Measurements from ENCODE around the gene SPRED3.
A peak's percentile ranks its signal among the peaks of the same experiment; 100 is the strongest.
"Not testable (repeated sequence)": the region's sequence is repeated elsewhere in the genome, so short reads cannot be mapped to it uniquely, and the experiment has no call there.

The SPRED3 gene

DNA sequence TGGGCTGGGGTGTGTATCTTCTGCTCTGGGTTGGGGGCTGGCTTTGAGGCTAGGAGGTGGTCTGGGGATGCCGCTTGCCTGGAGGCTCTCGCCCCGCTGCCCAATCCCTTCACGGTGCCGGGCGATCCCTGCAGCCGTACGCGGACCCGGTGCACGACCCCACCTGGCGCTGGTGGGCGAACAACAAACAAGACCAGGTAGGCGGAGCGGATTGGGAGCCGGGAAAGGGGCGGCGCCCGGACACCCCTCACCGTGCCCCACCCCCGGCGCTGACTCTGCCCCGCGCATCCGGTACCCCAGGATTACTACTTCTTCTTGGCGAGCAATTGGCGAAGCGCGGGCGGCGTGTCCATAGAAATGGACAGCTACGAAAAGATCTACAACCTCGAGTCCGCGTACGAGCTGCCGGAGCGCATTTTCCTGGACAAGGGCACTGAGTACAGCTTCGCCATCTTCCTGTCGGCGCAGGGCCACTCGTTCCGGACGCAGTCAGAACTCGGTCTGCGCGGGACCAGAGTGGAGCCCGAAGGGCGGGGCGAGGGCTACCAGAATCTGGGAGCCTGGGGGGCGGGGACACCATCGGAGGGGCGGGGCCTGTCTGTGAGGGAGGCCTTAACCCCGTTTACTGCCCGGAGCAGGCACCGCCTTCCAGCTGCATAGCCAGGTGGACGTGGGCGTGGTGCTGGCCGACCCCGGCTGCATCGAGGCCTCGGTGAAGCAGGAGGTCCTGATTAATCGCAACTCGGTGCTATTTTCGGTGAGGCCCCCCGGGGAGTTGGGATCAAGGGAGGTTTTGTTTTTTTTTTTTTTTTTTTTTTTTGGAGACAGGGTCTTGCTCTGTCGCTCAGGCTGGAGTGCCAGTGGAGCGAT lies 26.2 kb upstream of the SPRED3 start:
- TF ChIP-seq, protein P1, sequence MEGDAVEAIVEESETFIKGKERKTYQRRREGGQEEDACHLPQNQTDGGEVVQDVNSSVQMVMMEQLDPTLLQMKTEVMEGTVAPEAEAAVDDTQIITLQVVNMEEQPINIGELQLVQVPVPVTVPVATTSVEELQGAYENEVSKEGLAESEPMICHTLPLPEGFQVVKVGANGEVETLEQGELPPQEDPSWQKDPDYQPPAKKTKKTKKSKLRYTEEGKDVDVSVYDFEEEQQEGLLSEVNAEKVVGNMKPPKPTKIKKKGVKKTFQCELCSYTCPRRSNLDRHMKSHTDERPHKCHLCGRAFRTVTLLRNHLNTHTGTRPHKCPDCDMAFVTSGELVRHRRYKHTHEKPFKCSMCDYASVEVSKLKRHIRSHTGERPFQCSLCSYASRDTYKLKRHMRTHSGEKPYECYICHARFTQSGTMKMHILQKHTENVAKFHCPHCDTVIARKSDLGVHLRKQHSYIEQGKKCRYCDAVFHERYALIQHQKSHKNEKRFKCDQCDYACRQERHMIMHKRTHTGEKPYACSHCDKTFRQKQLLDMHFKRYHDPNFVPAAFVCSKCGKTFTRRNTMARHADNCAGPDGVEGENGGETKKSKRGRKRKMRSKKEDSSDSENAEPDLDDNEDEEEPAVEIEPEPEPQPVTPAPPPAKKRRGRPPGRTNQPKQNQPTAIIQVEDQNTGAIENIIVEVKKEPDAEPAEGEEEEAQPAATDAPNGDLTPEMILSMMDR (IDR thresholded peaks at IDR 0.05): no peak
- peak overlapping the region; percentile 54 for H3K27ac ChIP-seq

DNA sequence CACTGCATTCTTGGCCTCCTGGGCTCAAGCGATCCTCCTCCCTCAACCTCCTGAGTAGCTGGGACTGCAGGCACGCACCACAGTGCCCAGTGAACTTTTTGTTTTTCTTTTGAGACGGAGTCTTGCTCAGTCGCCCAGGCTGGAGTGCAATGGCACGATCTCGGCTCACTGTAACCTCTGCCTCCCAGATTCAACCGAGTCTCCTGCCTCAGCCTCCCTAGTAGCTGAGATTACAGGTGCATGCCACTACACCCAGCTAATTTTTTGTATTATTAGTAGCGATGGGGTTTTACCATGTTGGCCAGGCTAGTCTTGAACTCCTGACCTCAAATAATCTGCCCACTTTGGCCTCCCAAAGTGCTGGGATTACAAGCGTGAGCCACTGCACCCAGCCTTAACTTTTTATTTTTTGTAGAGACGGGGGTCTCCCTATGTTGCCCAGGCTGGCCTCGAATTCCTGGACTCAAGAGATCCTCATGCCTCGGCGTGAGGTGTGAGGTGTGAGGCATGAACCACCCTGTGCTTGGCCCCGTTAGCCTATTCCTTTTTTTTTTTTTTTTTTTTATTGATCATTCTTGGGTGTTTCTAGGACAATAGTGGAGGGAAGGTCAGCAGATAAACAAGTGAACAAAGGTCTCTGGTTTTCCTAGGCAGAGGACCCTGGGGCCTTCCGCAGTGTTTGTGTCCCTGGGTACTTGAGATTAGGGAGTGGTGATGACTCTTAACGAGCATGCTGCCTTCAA lies 25.4 kb upstream of the SPRED3 start:
- not testable (repeated sequence) for H3K27ac ChIP-seq

GRCh38 chr19:38367041-38367440 lies 21.5 kb upstream of the SPRED3 start:
- no peak overlapping the region for H3K27ac ChIP-seq
- TF ChIP-seq, protein P1 (IDR thresholded peaks at IDR 0.05): no peak
- no peak for TF ChIP-seq ZFX (IDR thresholded peaks at IDR 0.05; ENCODE audit: borderline replicate concordance)

DNA sequence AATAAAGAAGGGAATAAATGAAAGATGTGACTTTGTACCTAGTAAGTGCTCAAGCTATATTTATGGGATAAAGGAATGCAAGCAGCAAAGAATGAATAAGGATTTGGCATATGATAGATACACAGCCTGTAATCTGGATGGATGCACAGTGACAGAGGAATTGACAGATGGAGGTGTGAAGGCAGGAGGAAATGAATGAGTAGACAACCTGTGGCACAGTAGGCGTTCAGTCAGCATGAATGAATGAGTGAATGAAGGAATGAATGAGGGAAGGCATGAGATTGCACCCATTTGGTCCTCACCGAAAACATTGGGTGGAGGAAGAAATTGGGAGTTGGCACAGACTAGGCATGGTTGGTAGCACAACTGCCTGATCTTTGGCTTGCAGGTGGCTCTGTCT lies 18.9 kb upstream of the SPRED3 start:
- no peak for TF ChIP-seq ZFX (IDR thresholded peaks at IDR 0.05; ENCODE audit: borderline replicate concordance)
- TF ChIP-seq, protein P1 (IDR thresholded peaks at IDR 0.05): no peak
- H3K27ac ChIP-seq: no peak overlapping the region

- no peak for TF ChIP-seq ZFX (IDR thresholded peaks at IDR 0.05; ENCODE audit: borderline replicate concordance)
- TF ChIP-seq, protein P1 (IDR thresholded peaks at IDR 0.05): no peak
- no peak overlapping the region for H3K27ac ChIP-seq
Measured at GRCh38 chr19:38370299-38370698, 18.2 kb upstream of the SPRED3 start.

GRCh38 chr19:38371081-38371480 lies 17.4 kb upstream of the SPRED3 start:
- no peak overlapping the region for H3K27ac ChIP-seq
- TF ChIP-seq, protein P1 (IDR thresholded peaks at IDR 0.05): no peak
- no peak for TF ChIP-seq ZFX (IDR thresholded peaks at IDR 0.05; ENCODE audit: borderline replicate concordance)

- peak overlapping the region; percentile 74 for H3K27ac ChIP-seq
- TF ChIP-seq, protein P1 (IDR thresholded peaks at IDR 0.05): no peak
- TF ChIP-seq ZFX (IDR thresholded peaks at IDR 0.05; ENCODE audit: borderline replicate concordance): no peak
Measured at GRCh38 chr19:38373907-38374331, 14.6 kb upstream of the SPRED3 start.
